Natural killer cell (primary cell): ENCODE measurements around the gene ARID1B. TPM values are rescaled to one million over a fixed set of nuclear protein-coding genes. Genes with fewer than 3 reads are reported as not detected.

Source experiments
- ATAC-seq, 3 donors: fragments of 150-1000 bp in 2 of 3; fragments of 200-7000 bp in 1 of 3; cut with Tn5 transposase; 1 replicate in 1 of 3; 2 replicates in 2 of 3; pipeline ENCODE4 v1.10.0; 2021; ENCODE audit warnings: mild to moderate bottlenecking in 2 of 3, moderate library complexity in 2 of 3
- DNase-seq, 2 donors: peaks; one replicate each; pipeline versions ENCODE4 v3.0.0 to v3.0.0-alpha.2; 2013 to 2021; ENCODE audit warnings: mixed read lengths in 1 of 2
- H3K27ac ChIP-seq: one replicate; pipeline ENCODE4 v1.5.1; 2013; ENCODE audit warnings: mild to moderate bottlenecking, low read length
- H3K27me3 ChIP-seq: one replicate; pipeline ENCODE4 v1.6.1; 2013; ENCODE audit warnings: low read length; ENCODE audit not compliant: control insufficient read depth, insufficient read depth
- H3K36me3 ChIP-seq: one replicate; pipeline ENCODE4 v1.6.1; 2013; ENCODE audit warnings: low read length; ENCODE audit not compliant: control insufficient read depth, insufficient read depth
- H3K4me1 ChIP-seq: one replicate; pipeline ENCODE4 v1.6.1; 2013; ENCODE audit warnings: low read length; ENCODE audit not compliant: control insufficient read depth, insufficient read depth
- H3K4me3 ChIP-seq: one replicate; pipeline ENCODE4 v1.5.1; 2013; ENCODE audit warnings: low read length
- H3K9me3 ChIP-seq: one replicate; pipeline ENCODE4 v1.6.1; 2013; ENCODE audit warnings: low read length; ENCODE audit not compliant: control insufficient read depth, insufficient read depth
- H3K27ac Mint-ChIP-seq, 2 donors: one replicate each; pipeline ENCODE4 v1.8.0; 2022; ENCODE audit warnings: mild to moderate bottlenecking in 2 of 2, mixed read lengths in 2 of 2, moderate library complexity in 1 of 2
- H3K27me3 Mint-ChIP-seq, 2 donors: one replicate each; pipeline ENCODE4 v1.8.0; 2022; ENCODE audit warnings: low read depth in 2 of 2, mixed read lengths in 2 of 2
- H3K36me3 Mint-ChIP-seq: one replicate; pipeline ENCODE4 v1.8.0; 2022; ENCODE audit warnings: mixed read lengths
- H3K4me1 Mint-ChIP-seq, 2 donors: one replicate each; pipeline ENCODE4 v1.8.0; 2022; ENCODE audit warnings: mixed read lengths in 2 of 2
- H3K4me3 Mint-ChIP-seq: one replicate; pipeline ENCODE4 v1.8.0; 2022; ENCODE audit warnings: mild to moderate bottlenecking, moderate library complexity, mixed read lengths
- H3K9me3 Mint-ChIP-seq, 2 donors: one replicate each; pipeline ENCODE4 v1.8.0; 2022; ENCODE audit warnings: mixed read lengths in 2 of 2
- CTCF ChIP-seq: fragments of 200-600 bp; IDR thresholded peaks from one replicate; pipeline ENCODE4 v1.8.0; 2022; ENCODE audit warnings: antibody characterized with exemption
- WGBS: methylation state at CpG from one replicate; pipeline ENCODE4 v1.1.7; 2013; ENCODE audit warnings: missing lambda C conversion rate; ENCODE audit not compliant: insufficient coverage; 5-methylcytosine and 5-hydroxymethylcytosine counted together
- intact Hi-C: fragments of 100-400 bp; cut with micrococcal nuclease; formaldehyde crosslinking; loops from one replicate; pipeline ENCODE4 v1.14.2; 2022
- total RNA-seq, 4 donors: library from RNA; stranded (reverse); fragments of 120-200 nt in 1 of 4; gene quantifications; one replicate each; pipeline versions ENCODE4 v1.2.3 to v1.2.4, GENCODE V29; 2013 to 2022

The ARID1B gene
- total RNA-seq, 3 donors from 2014 or later (not counting 1 experiment from before 2014, with no cell fraction given), result 180 to 201 (median 189) TPM

- H3K4me3 ChIP-seq, result no peak overlapping the region
- H3K27me3 ChIP-seq, result no peaks in the 10 kb centered on the region
- WGBS, result 94% methylated on average over 4 of the region's 6 CpGs
- no peak for TF ChIP-seq CTCF
- peaks cover 17% of the 10 kb centered on the region for H3K4me1 ChIP-seq
- peak overlapping the region; percentile 92 to 98 for H3K27ac Mint-ChIP-seq
- ATAC-seq (no peak), DNase-seq (no peak)
- H3K4me3 Mint-ChIP-seq, result no peak overlapping the region
- no peaks in the 10 kb centered on the region for H3K9me3 Mint-ChIP-seq
- H3K36me3 Mint-ChIP-seq, result no peaks in the 10 kb centered on the region
- peaks cover 70% of the 10 kb centered on the region in 2 donors for H3K4me1 Mint-ChIP-seq
- intact Hi-C loops, result loop anchor here (5.0 kb wide), 1 partner anchor 68 kb away; no protein-coding TSS in a partner anchor
- no peak overlapping the region for H3K27ac ChIP-seq
- H3K9me3 ChIP-seq, result no peaks in the 10 kb centered on the region
- H3K36me3 ChIP-seq, result no peaks in the 10 kb centered on the region
- H3K27me3 Mint-ChIP-seq, result no peaks in the 10 kb centered on the region
Measured at GRCh38 chr6:156783958-156784357, 6.8 kb downstream of the ARID1B start.

GRCh38 chr6:156786652-156787051 lies 9.5 kb downstream of the ARID1B start:
- no peak for DNase-seq
- Mint-ChIP-seq H3K36me3 (no peaks in the 10 kb centered on the region), H3K27ac (peak overlapping the region in 1 of 2 donors; percentile 45), H3K4me3 (no peak overlapping the region), H3K4me1 (peaks cover 75 to 78% of the 10 kb centered on the region in 2 donors), H3K9me3 (no peaks in the 10 kb centered on the region), H3K27me3 (no peaks in the 10 kb centered on the region)
- Histone ChIP-seq H3K4me3 (no peak overlapping the region), H3K27me3 (no peaks in the 10 kb centered on the region), H3K27ac (no peak overlapping the region), H3K4me1 (peaks cover 11% of the 10 kb centered on the region), H3K36me3 (no peaks in the 10 kb centered on the region), H3K9me3 (no peaks in the 10 kb centered on the region)
- intact Hi-C loops, result no loop called here
- TF ChIP-seq CTCF, result no peak
- 89% methylated on average over 3 of the region's 4 CpGs for WGBS
- no peak for ATAC-seq

- WGBS, result 76% methylated on average over 5 of the region's 5 CpGs
Measured at GRCh38 chr6:156787569-156788492, 10.7 kb downstream of the ARID1B start.

More at GRCh38 chr6:156787569-156788492, 10.7 kb downstream of the ARID1B start:
- no peak for ATAC-seq
- no peaks in the 10 kb centered on the region for H3K36me3 Mint-ChIP-seq
- no peak for DNase-seq
- peaks cover 76 to 77% of the 10 kb centered on the region in 2 donors for H3K4me1 Mint-ChIP-seq
- H3K4me3 ChIP-seq, result no peak overlapping the region
- no peak for TF ChIP-seq CTCF
- H3K27ac Mint-ChIP-seq, result peak overlapping the region in 1 of 2 donors; percentile 18
- no peaks in the 10 kb centered on the region for H3K36me3 ChIP-seq
- H3K4me1 ChIP-seq, result peaks cover 14% of the 10 kb centered on the region
- intact Hi-C loops, result no loop called here
- H3K27me3 Mint-ChIP-seq, result no peaks in the 10 kb centered on the region
- no peaks in the 10 kb centered on the region for H3K9me3 ChIP-seq
- H3K27ac ChIP-seq, result no peak overlapping the region
- H3K4me3 Mint-ChIP-seq, result no peak overlapping the region
- H3K9me3 Mint-ChIP-seq, result no peaks in the 10 kb centered on the region
- H3K27me3 ChIP-seq, result no peaks in the 10 kb centered on the region
